Breast epithelium (tissue), 3 donors: ENCODE data around the gene LDB3.

ENCODE experiments used
- POLR2A ChIP-seq: fragments of 450-650 bp; IDR thresholded peaks from one replicate; pipeline ENCODE4 v1.6.1; 2016; ENCODE audit warnings: antibody characterized with exemption, mild to moderate bottlenecking, moderate library complexity
- POLR2AphosphoS5 ChIP-seq, 3 donors: sonication (generic); formaldehyde crosslinking; IDR thresholded peaks; one replicate each; pipeline ENCODE4 v1.6.1; 2017; ENCODE audit warnings: antibody characterized with exemption in 3 of 3
- TF ChIP-seq, protein P1 (sequence below), 3 donors: fragments of 450-650 bp; IDR thresholded peaks; one replicate each; pipeline ENCODE4 v1.5.1; 2016 to 2017; ENCODE audit warnings: antibody characterized with exemption in 3 of 3, mild to moderate bottlenecking in 3 of 3, moderate library complexity in 3 of 3

DNA sequence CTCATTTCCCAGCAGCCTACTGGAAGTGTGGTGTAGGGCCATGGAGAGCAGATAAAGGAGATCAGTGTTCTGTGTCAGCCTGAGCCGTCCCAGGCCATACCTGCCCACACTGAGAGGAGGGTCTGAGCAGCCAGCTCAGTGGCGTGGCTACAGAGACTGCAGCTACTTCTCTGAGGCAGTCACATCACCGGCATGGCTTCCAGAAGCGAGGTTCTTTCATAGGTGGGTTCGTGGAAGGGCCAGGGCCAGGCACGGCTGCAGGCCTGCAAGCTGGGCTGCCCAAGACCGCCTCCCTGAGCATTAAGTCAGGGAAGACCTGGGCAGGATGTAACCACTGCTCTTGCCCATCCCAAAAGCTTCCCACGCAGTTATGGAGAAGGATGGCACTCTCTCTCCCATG, 34.9 kb downstream of the LDB3 start:
- TF ChIP-seq POLR2A (no peak), POLR2AphosphoS5 (IDR thresholded peaks at IDR 0.05) (no peak)
- TF ChIP-seq, protein P1, sequence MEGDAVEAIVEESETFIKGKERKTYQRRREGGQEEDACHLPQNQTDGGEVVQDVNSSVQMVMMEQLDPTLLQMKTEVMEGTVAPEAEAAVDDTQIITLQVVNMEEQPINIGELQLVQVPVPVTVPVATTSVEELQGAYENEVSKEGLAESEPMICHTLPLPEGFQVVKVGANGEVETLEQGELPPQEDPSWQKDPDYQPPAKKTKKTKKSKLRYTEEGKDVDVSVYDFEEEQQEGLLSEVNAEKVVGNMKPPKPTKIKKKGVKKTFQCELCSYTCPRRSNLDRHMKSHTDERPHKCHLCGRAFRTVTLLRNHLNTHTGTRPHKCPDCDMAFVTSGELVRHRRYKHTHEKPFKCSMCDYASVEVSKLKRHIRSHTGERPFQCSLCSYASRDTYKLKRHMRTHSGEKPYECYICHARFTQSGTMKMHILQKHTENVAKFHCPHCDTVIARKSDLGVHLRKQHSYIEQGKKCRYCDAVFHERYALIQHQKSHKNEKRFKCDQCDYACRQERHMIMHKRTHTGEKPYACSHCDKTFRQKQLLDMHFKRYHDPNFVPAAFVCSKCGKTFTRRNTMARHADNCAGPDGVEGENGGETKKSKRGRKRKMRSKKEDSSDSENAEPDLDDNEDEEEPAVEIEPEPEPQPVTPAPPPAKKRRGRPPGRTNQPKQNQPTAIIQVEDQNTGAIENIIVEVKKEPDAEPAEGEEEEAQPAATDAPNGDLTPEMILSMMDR (IDR thresholded peaks at IDR 0.05) = no peak
